HG03064 (cell line): ENCODE measurements around the gene EIF4ENIF1.
"Not testable (repeated sequence)": the region's sequence is repeated elsewhere in the genome, so short reads cannot be mapped to it uniquely, and the experiment has no call there.

Experiments
- ATAC-seq: cut with Tn5 transposase; IDR thresholded peaks from one replicate; pipeline ENCODE4 v1.9.1; 2021; ENCODE audit warnings: low read depth; ENCODE audit not compliant: unreplicated experiment

Gene EIF4ENIF1, protein sequence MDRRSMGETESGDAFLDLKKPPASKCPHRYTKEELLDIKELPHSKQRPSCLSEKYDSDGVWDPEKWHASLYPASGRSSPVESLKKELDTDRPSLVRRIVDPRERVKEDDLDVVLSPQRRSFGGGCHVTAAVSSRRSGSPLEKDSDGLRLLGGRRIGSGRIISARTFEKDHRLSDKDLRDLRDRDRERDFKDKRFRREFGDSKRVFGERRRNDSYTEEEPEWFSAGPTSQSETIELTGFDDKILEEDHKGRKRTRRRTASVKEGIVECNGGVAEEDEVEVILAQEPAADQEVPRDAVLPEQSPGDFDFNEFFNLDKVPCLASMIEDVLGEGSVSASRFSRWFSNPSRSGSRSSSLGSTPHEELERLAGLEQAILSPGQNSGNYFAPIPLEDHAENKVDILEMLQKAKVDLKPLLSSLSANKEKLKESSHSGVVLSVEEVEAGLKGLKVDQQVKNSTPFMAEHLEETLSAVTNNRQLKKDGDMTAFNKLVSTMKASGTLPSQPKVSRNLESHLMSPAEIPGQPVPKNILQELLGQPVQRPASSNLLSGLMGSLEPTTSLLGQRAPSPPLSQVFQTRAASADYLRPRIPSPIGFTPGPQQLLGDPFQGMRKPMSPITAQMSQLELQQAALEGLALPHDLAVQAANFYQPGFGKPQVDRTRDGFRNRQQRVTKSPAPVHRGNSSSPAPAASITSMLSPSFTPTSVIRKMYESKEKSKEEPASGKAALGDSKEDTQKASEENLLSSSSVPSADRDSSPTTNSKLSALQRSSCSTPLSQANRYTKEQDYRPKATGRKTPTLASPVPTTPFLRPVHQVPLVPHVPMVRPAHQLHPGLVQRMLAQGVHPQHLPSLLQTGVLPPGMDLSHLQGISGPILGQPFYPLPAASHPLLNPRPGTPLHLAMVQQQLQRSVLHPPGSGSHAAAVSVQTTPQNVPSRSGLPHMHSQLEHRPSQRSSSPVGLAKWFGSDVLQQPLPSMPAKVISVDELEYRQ

DNA sequence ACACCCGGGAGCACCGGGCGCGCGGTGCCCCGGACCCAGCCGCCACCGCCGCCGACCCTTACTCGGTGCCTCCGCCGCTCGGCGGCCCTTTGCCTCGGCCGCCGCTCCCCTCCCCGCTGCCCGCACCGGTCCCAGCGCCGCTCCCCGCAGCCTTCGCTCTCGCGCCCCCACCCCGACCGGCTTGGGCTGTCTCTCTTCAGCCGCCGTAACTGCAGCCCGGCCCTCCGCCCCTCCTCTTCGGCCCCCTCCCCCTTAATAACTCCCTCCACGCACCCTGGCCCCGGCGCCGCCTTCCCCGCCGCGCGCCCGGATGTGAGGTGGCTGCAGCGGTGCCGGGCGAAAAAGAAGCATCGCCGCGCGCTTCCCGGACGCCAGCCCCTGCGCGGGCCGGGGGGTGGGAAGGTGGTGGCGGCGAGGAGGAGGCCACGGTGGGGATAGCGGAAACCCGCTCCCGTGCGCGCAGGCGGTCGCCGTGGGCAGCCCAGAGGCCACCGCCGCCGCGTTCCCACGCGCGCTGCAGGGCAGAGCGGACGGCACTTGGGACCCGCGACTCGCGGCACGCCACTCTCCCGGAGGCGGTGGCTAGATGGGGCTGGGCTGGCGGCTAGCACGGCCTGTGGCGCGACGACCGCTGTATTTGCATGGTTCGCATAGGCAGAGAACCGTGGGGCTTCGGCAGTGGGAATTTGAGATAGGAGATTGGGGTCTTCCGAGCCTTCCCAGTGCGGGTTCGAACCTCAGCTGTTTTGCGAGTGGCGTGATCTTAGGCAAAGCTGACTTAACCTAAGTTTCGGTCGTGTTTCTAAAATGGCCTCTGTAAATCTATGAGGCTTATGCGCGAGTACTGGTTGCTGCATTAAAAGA, at the start of gene EIF4ENIF1:
Gene EIF4ENIF1, minus strand, starts transcription at position 211 of the 864 bp plus-strand sequence. CDS start 1,124 bp downstream, outside the sequence.
- peak; percentile 33 for ATAC-seq

DNA sequence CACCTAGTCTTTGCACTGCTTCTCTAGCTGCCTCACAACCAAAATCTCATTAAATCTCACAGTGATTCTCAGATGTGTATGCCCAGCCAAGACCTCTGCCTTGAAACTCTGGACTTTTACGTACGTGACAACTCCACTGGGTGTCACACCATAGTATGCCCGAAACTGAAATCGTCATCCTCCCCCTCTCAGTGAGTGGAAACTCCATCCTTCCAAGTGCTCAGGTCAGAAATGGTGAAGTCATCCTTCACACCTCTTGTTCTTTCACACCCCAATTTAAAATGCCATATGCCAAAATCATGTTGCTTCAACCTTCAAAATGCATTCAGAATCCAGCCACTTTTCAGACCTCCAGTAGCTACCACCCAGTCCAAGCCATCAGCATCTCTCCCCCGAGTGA, 49.2 kb upstream of the EIF4ENIF1 start:
- ATAC-seq: no peak

DNA sequence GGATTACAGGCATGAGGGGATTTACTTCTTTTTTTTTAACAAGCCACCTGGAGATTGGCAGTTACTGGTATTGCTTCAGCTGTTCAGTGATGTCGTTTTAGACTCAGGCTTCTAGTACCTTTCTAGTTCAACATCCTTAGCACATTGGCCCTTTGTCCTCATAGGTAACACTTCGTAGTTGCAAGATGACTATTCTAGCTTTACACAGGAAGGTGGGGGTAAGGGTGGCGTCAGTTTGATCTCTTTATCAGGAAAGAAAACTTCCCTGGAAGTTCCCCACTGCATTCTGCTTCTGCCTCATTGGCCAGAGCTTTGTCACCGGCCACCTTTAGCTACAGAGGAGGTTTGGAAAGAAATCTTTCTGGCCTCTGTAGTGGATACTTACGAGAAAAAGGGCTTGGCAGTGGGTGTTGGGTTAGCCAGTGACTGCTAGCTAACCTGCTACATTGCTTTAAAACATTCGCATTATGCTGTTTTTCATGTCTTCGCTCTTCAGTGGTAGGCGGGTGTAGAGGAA, 47.4 kb upstream of the EIF4ENIF1 start:
- ATAC-seq: no peak

DNA sequence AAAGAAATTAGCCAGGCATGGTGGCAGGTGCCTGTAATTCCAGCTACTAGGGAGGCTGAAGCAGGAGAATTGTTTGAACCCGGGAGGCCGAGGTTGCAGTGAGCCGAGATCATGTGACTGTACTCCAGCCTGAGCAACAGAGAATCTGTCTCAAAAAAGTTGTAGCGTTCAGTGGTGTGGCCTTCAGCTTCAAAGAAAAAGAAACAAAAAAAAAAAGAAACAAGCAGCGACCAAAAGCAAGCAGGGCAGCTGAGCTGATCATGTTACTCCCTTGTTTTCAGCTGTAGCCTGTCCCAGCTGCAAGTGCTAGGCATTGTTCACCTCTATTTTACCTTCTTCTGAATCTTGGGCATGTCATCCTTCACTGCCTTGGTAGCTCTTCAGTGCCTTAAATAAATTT, 43.7 kb upstream of the EIF4ENIF1 start:
- ATAC-seq: no peak

DNA sequence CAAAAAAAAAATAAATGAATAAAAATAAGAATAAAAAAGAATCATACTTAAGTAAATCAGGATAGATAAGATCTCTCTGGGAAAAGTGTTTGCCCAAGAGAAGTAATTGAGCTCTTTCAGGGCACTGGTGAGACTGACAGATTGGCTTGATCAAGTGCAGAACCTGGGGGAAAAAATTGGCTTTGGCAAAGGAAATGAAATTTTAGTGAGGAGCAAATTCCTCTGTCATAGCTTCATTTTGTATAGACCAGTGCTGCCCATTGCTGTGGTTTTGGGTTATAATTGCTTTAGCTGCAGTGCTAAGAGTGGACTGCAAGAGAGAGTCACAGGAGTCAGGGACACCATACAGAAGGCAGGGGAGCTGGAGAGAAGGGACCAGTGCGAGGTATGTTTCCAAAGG, 42.4 kb upstream of the EIF4ENIF1 start:
- ATAC-seq: no peak

DNA sequence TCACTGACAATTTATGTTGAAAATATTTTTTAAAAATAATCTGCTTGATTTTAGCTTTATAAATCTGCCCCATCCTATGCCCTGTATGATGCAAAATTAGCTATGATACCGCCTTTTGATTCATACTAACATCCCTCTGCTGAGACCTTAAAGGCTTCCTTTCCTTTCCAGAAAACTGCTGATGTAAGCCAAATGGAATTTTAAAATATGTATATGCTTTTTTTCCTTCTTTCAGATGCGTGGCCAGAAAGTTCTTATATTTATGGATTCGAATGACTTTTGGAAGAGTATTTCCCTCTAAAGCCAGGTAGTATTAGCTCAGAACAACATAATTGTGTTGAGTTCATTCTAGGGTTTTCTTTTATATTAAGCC, 41.2 kb upstream of the EIF4ENIF1 start:
- no peak for ATAC-seq

DNA sequence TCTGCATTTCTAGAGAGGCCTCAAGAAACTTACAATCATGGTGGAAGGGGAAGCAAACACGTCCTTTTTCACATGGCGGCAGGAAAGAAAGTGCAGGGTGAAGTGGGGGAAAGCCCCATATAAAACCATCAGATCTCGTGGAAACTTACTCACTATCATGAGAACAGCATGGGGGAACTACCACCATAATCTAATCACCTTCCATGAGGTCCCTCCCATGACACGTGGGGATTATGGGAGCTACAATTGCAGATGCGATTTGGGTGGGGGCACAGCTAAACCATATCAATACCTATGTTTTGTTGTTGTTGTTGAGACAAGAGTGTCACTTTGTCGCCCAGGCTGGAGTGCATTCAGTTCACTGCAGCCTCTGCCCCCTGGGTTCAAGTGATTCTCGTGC, 36.6 kb upstream of the EIF4ENIF1 start:
- ATAC-seq: no peak

DNA sequence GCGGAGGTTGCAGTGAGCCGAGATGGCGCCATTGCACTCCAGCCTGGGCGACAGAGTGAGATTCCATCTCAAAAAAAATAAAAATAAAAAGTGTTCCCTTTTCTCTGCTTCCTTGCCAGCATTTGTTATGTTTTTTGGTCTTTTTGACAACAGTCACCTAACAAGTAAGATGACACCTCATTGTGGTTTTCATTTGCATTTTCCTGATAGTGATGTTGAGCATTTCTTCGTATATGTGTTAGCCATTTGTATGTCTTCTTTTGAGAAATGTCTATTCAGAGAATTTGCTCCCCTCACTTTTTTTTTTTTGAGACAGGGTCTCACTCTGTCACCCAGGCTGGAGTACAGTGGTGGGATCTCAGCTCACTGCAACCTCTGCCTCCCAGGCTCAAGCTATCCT, 34.5 kb upstream of the EIF4ENIF1 start:
- ATAC-seq: not testable (repeated sequence)

DNA sequence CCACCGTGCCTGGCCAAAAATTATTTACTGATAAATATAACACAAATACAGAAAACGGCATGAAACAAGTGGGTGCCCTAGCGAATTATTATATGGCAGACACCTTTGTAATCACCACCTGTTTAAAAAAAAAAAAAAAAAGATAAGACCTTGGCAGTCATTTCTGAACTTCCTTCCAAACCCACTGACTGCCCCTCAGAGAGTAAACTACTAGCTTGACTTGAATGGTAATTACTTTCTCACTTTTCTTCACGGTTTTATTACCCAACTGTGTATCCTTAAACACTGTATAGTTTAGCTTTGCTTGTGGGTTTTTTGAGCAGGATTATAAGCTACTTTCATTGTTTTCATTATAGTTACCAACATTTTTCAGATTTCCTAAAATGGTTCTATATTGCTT, 30.4 kb upstream of the EIF4ENIF1 start:
- ATAC-seq: no peak

DNA sequence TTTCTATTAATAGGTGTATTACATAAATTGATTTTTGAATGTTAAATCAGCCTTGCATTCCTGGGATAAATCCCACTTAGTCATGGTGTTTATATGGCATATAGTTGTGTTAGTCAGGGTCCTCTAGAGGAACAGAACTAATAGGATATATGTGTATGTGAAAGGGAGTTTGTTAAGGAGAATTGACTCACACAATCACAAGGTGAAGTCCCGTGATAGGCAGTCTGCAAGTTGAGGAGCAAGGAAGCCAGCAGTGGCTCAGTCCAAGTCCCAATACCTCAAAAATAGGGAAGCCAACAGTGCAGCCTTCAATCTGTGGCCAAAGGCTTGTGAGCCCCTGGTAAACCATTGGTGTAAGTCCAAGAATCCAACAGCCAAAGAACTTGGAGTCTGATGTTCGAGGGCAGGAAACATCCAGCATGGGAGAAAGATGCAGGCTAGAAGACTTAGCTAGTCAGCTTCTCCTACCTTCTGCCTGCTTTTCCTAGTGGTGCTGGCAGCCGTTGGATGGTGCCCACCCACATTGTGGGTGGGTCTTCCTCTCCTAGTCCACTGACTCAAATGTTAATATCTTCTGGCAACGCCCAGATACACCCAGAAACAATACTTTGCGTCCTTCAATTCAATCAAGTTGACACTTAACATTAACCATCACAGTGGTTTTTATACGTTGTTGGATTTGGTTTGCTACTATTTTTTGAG, 19.6 kb upstream of the EIF4ENIF1 start:
- no peak for ATAC-seq

DNA sequence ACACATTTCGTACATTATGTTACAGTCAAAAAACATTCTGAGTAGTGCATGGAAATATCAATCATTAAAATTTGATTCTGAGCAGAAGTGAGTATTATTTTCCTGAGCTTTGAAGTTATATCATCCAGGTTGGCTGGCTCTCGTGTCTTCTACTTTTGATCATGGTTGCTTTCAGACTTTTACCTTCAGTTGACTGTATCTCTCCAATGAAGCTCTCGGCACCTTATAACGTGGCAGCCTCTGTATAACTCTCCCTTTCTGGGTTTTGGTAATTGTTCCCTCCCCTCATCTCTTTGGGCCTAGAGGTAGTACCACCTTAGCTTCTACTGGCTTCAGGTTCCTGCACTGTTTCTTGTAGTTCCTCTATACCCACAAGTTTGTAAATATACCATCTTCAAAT, 18.9 kb upstream of the EIF4ENIF1 start:
- ATAC-seq: no peak

DNA sequence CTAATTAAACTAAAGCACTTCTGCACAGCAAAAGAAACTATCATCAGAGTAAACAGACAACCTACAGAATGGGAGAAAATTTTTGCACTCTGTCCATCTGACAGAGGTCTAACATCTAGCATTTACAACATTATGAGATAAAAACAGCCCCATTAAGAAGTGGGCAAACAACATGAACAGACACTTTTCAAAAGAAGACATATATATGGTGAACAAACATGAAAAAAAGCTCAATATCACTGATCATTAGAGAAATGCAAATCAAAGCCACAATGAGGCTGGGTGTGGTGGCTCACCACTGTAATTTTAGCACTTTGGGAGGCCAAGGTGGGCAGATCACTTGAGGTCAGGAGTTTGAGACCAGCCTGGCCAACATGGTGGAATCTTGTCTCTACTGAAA, 17.9 kb upstream of the EIF4ENIF1 start:
- ATAC-seq: not testable (repeated sequence)

DNA sequence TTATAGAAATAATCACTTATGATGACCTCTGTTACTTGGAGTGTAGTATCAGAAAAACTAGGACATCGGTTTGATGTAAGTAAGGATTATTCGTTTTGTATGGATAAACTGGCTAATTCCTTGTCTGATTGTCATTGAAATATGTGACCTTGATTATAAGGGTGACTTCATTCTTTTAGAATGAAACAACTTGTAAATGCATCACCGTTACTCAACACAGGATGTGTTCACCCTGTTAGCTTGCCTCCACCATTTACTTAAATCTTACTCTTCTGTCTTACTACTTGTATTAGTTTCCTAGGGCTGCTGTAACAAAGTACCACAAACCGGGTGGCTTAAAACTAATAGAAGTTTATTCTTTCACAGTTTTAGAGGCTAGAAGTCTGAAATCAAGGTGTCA, 14.6 kb upstream of the EIF4ENIF1 start:
- no peak for ATAC-seq

DNA sequence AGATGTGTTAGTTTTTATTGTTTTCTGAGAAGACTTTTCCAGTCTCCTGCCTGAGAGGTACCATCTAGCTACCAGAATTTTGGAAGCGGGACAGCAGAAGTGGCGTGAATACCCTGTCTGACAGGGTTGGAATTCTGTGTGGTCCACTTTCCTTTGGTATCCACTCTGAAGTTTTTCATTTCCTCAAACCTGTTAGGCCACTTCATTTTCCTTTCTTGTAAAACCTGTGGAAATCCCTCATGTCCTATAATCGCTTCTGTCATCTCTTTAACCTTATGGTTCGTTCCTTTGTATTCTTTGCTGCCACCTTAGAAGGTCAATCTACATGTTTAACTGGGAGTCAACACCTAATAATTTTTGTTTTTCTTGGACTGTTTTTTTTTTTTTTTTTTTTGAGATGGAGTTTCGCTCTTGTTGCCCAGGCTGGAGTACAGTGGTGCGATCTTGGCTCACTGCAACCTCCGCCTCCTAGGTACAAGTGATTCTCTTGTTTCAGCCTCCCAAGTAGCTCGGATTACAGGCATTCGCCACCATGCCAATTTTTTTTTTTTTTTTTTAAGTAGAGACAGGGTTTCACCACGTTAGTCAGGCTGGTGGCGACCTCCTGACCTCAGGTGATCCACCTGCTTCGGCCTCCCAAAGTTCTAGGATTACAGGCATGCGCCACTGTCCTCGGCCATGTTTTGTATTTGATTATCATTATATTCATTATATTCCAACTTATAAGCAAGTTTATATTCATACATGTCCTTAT, 13.7 kb upstream of the EIF4ENIF1 start:
- no peak for ATAC-seq

DNA sequence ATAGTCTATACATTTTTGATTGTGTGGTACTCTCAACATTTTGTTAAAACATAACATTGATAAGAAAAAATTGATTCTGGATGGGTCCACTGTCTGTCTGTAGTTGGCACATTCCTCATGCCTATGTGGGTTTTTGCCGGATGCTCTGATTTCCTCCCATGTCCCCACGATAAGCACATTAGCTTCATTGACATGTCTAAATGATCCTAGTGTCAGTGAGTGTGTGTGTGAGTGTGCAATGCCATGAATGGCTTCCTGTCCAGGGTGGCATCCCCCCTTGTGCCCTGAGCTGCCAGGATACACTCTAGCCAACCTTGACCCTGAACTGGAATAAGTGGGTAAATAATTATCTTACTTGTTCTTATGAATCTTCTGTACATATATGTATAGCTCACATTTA, 12.1 kb upstream of the EIF4ENIF1 start:
- no peak for ATAC-seq

DNA sequence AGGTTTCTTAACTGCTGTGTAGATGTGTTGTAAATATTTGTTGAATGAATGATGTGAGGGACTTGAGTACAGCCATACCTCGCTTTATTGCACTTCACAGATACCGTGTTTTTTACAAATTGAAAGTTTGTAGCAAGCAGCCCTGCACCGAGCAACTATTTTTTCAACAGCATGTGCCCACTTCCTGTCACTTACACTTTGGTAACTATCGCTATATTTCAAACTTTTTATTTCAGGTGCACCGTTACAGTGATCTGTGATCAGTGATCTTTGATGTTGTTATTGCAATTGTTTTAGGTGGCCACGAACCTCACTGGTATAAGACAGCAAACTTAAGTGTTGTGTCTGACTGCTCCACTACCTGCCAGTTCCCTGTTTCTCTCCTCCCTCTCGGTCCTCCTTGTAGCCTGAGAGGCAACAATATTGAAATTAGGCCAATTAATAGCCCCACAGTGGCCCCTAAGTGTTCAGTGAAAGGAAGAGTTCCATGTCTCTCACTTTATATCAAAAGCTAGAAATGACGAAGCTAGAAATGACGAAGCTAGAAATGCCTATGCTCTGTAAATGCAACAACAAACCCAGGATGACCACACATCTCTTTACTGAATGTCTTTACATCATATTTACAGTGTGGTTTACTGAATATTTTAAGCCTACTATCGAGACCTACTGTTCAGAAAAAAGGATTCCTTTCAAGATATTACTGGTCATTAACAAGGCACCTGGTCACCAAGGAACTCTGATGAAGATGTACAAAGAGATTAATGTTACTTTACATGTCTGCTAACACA, 7.7 kb upstream of the EIF4ENIF1 start:
- no peak for ATAC-seq

DNA sequence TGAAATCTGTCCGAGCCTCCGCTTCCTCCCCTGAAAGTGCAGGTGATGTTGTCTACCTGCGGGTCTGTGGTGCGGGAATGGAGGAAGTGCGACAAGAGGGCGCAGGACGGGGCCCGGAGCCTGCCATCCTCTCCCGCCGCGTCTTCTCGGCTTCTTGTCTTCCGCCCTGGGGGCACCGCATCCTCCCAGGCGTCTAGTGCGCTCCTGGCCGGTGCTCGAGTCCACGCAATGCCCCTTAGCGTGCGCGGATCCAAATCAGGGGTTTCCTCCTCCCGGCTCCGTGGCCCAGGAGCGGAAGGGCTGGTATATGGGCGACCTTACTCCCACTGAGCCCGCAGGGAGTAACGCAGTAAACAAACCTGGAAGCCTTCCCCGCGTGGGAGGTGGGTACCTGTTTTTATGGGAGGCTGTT, 7.1 kb upstream of the EIF4ENIF1 start:
- ATAC-seq: no peak

DNA sequence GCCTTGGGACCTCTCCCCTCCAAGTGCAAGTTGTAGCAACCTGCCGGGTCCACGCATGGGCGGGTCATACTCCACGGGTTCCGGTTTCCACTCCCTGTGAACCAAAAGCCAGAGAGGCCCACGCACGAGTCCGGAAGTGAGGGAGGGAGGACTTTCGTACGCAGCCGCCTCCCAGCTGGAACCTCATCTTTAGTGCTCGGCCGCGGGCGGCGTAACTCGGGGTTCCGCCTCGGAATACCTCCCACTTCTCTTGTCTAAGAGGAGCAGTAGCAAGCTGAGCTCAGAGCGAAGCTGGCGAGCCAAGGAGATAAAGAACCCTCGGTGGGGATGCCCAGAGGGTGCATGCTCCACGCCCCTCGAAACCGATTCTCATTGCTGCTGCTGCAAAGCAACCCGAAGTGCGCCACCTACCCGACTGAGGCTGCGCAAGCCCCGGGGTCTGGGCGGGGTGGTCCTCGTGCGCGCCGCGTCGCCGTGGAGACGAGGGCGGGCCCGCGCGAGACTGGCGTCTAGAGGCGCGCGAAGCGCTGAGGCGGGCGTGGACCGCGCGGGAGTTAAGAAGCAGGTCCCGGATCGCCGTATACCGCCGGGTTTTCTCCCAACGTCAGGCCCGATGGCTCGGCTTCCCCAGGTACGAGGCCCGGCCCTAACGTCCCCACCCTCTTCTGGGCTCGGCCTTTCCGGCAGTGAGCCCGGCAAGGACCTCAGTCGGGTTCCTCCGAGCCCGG, 6.5 kb upstream of the EIF4ENIF1 start, which contains the start of gene SFI1:
Gene SFI1, plus strand, starts transcription at position 530 of the 728 bp plus-strand sequence. CDS start 11,749 bp downstream, outside the sequence.
- ATAC-seq: peak; percentile 58
